Measurements from ENCODE around the gene ZNF878.
"Not testable (repeated sequence)": the region's sequence is repeated elsewhere in the genome, so short reads cannot be mapped to it uniquely, and the experiment has no call there.

The ZNF878 gene

GRCh38 chr19:12052497-12053169 lies at the start of gene ZNF878:
TSS of gene ZNF878 (minus strand) at chr19:12052961. CDS start at chr19:12052801, 160 bp downstream.
- DNase-seq (ENCODE audit: low read depth), result no peak

GRCh38 chr19:12098040-12098439 lies 45.3 kb upstream of the ZNF878 start:
- DNase-seq (ENCODE audit: low read depth), result no peak

- no peak for DNase-seq (ENCODE audit: low read depth)
Measured at GRCh38 chr19:12095111-12095790, 42.5 kb upstream of the ZNF878 start.

- DNase-seq (ENCODE audit: low read depth), result no peak
Measured at GRCh38 chr19:12093777-12094176, 41.0 kb upstream of the ZNF878 start.

- no peak for DNase-seq (ENCODE audit: low read depth)
Measured at GRCh38 chr19:12092956-12093355, 40.2 kb upstream of the ZNF878 start.

- peak; percentile 2 for DNase-seq (ENCODE audit: low read depth)
Measured at GRCh38 chr19:12092065-12092867, 39.5 kb upstream of the ZNF878 start.

GRCh38 chr19:12090807-12091206 lies 38.0 kb upstream of the ZNF878 start:
- peak; percentile 8 for DNase-seq (ENCODE audit: low read depth)

GRCh38 chr19:12085074-12085818 lies 32.5 kb upstream of the ZNF878 start:
- no peak for DNase-seq (ENCODE audit: low read depth)

GRCh38 chr19:12083336-12083735 lies 30.6 kb upstream of the ZNF878 start:
- not testable (repeated sequence) for DNase-seq (ENCODE audit: low read depth)

- no peak for DNase-seq (ENCODE audit: low read depth)
Measured at GRCh38 chr19:12077375-12077774, 24.6 kb upstream of the ZNF878 start.

- not testable (repeated sequence) for DNase-seq (ENCODE audit: low read depth)
Measured at GRCh38 chr19:12076331-12076730, 23.6 kb upstream of the ZNF878 start.

GRCh38 chr19:12075538-12076139 lies 22.9 kb upstream of the ZNF878 start:
- DNase-seq (ENCODE audit: low read depth), result no peak

GRCh38 chr19:12064590-12065538 lies 12.1 kb upstream of the ZNF878 start, which contains the start of gene ZNF844:
TSS of gene ZNF844 (plus strand) at chr19:12064731. CDS start at chr19:12064874, 143 bp downstream.
- DNase-seq (ENCODE audit: low read depth), result no peak

GRCh38 chr19:12055784-12056183 lies 3.0 kb upstream of the ZNF878 start:
- no peak for DNase-seq (ENCODE audit: low read depth)

- DNase-seq (ENCODE audit: low read depth), result no peak
Measured at GRCh38 chr19:12052091-12052496, 667 bp downstream of the ZNF878 start.

GRCh38 chr19:12047868-12048267 lies 4.9 kb downstream of the ZNF878 start:
- DNase-seq (ENCODE audit: low read depth), result no peak

- no peak for DNase-seq (ENCODE audit: low read depth)
Measured at GRCh38 chr19:12043752-12044422, 8.9 kb downstream of the ZNF878 start.

GRCh38 chr19:12042893-12043292 lies 9.9 kb downstream of the ZNF878 start:
- no peak for DNase-seq (ENCODE audit: low read depth)

- peak; percentile 17 for DNase-seq (ENCODE audit: low read depth)
Measured at GRCh38 chr19:12035220-12036172, 17.3 kb downstream of the ZNF878 start, which contains the start of gene ZNF433. TSS of gene ZNF433 (minus strand) at chr19:12035679. CDS start at chr19:12035539, 140 bp downstream.

Data from T-helper 22 cell (primary cell).